HG03139 (cell line): ENCODE data around the gene ZNF593OS.

ENCODE experiments used
- ATAC-seq: cut with Tn5 transposase; IDR thresholded peaks from one replicate; pipeline ENCODE4 v1.9.1; 2021; ENCODE audit not compliant: unreplicated experiment

Gene ZNF593OS

DNA sequence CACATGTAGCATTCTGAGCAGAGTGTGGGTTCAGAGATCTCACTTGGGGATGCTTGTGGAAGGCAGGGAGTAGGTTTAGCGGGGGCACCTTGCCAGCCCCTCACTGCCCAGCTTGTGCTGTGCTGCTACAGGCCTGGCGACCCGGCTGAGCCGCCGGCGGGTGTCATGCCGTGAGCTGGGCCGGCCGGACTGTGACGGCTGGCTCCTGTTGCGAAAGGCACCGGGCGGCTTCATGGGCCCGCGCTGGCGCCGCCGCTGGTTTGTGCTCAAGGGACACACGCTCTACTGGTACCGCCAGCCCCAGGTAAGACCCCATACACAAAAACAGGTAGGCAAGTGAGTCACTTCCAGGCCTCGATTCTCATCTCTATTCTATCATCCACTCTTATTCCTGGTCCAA, 13.3 kb upstream of the ZNF593OS start:
- no peak for ATAC-seq

DNA sequence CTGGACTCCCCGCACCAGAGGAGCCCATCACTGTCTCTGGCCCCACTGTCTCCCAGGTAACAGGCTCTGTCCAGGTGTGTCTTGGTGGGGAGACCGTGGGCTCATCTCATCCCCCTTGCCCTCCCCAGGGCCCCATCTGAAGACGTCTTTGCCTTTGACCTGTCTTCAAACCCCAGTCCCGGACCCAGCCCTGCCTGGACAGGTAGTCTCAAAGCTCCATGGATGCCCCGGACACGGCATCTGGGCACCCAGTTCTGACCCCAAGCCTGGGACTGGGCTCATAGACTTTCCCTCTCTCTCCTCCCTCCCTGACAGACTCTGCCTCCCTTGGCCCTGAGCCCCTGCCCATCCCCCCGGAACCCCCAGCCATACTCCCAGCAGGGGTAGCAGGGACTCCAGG, 12.5 kb upstream of the ZNF593OS start:
- no peak for ATAC-seq

DNA sequence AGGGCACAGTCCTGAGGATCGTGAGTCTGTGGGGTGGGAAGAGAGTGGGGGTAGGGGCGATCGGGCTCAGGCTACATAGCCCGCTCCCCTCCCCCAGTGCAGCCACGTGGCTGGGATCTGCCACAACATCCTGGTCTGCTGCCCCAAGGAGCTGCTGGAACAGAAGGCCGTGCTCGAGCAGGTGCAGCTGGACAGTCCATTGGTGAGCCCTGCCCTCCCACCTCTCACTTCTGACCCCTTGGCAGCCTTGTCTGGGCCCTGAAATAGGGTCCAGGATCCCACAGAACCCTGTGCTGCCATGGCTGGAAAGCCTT, 10.7 kb upstream of the ZNF593OS start:
- no peak for ATAC-seq

DNA sequence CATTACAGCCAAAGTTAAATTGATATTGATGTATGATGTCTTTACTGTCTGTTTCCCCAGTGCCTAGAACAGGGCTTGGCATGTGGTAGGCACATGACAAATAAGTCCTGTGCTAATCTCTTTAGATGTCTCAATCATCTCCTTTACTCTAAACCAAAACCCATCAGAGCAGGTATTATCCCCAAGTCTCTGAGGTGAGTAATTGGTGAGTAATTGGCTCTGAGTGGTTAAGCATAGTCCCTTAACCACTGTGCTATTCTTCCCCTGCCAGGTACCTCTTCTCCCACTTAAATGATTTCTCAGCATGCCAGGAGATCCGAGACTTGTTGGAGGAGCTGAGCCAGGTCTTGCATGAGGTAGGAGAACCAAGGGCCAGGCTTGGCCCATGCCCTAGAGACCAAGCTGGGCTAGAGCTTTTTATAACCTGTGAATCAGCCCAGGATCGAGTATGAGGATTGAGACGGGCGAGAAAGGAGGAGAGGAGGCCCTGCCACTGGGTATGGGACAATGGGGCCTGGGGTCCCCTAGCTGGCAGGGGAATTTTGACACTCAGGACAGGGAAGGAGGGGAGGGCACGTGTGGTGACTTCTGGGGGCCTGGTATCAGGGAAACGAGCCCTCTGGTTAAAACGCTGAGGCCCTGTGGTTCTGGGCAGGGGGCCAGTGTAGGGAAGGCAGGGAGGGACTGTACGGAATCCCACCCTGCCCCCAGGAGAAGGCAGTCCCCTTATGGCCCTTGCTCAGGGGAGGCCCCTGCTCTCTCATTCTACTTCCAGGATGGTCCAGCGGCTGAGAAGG, 10.2 kb upstream of the ZNF593OS start:
- no peak for ATAC-seq

DNA sequence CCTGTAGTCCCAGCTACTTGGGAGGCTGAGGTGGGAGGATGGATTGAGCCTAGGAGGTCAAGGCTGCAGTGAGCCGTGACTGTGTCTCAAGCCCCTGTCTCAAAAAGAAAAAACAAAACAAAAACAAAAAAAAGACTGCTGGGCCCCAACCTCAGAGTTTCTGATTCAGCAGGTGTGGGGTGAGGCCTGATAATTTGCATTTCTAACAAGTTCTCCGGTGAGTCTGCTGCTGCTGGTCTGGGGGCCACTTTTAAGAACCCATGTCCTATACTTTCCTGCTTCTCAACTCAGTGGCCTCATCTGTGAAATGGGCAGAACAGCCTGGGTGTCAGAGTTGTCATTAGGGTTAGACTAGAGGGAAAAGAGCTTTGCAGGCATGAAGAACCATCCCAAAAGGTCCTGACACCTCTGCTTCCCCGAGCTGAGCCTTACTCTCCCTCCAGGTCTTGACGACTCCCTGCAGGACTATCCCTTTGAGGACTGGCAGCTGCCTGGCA, 8.4 kb upstream of the ZNF593OS start:
- no peak for ATAC-seq

DNA sequence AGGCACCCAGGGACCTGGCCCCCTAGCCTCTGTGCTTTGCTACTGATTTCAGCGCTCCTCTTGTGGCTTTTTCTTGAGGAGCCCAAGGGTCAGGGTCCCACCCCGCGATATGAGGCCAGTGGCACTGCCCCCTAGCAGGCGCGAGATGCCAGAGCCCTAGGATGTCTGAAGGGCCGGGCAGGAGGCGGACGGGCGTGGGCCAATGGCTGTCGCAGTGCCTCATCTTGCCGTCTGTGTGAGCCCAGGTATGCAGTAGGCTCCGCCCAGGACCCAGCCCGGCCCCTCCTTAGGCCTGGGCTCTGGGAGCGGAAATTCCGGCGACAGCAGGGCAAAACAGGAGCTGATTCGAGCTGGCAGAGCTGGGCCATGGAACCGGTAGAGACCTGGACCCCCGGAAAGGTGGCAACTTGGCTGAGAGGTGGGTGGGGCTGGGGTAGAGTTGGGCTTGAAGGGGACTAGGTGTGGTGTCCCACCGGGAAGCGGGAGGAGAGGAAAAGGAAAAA, 5.6 kb upstream of the ZNF593OS start, which contains the start of gene CNKSR1:
TSS of gene CNKSR1 (plus strand) at position 310 of the 503 bp plus-strand sequence. CDS start at position 367, 57 bp downstream.
- no peak for ATAC-seq

DNA sequence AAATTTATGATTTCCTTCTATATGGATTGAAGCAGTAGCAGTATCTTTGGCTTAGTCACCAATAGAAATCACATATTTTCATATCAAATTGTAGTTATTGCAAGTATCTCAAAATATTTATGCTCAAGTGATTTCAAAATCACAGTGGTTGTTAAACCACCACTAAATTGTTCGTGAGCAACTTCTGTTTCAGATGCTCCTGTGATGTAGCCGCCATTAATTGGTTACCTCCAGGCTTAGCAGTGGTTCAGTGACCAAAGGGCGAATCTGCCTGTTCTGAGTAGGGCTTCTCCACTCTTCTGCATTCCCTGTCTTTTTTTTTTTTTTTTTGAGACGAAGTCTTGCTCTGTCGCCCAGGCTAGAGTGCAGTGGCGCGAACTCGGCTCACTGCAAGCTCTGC, 3.7 kb upstream of the ZNF593OS start:
- no peak for ATAC-seq

DNA sequence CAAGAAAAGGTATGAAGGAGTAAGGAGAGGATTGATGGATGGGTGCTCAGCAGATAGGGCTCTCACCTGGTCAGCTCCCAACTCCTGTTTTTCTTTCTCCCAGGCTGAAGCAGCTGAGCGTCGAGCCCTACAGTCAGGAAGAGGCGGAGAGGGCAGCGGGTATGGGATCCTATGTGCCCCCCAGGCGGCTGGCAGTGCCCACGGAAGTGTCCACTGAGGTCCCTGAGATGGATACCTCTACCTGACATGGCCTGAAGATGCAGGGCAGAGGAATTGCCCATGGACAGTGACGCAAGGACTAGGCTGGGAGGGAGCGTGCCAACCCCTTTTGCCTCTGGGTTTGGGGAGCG, 1.2 kb downstream of the ZNF593OS start:
- ATAC-seq: no peak

DNA sequence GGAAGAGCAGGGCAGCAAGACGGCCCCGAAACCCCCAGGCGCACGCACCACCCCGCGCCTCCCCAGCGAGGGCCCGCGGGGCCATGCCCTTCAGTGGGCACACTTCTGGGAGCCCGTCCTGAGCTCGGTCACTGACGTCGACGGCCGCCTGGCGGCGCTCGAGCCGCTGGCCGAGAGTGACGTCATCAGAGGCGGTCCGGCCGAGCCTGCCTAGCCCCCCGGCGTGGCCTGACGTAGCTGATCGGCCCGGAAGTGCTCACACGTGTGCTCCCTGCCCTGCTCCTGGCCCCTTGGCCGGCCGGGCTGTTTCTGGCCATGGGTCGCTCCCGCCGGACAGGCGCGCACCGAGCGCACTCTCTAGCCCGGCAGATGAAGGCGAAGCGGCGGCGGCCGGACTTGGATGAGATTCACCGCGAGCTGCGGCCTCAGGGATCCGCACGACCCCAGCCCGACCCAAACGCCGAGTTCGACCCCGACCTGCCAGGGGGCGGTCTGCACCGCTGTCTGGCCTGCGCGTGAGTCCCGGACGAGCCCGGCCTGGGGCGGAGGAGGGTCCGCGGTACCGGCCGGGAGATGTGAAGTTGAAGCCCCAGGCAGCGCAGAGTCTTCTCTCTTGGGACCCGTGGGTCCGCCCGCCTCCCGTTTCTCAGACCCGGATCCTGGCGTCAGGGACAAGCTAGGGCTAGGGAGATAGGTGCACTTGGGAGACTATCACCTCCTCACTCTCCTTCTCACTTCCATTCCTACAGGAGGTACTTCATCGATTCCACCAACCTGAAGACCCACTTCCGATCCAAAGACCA, 1.8 kb downstream of the ZNF593OS start, which contains the start of gene ZNF593:
TSS of gene ZNF593 (plus strand) at position 240 of the 803 bp plus-strand sequence. CDS start at position 316, 76 bp downstream.
- ATAC-seq: peak; percentile 92

DNA sequence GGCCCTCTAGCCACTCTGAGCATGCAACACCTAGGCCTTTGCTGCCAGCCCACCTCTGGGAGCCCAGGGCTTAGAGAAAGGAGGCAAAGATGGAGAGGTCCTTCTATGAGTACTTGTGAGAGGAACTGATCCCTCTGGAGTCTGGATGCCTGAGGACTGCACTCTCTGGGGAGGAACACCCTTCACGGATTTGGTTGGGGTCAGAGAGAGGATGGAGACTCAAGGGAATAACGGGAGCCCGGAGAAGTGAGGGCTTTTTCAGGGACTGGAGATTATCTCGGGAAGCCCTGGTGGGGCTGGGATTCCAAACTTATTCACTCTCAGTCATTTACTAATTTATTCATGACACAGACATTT, 2.5 kb downstream of the ZNF593OS start:
- no peak for ATAC-seq

DNA sequence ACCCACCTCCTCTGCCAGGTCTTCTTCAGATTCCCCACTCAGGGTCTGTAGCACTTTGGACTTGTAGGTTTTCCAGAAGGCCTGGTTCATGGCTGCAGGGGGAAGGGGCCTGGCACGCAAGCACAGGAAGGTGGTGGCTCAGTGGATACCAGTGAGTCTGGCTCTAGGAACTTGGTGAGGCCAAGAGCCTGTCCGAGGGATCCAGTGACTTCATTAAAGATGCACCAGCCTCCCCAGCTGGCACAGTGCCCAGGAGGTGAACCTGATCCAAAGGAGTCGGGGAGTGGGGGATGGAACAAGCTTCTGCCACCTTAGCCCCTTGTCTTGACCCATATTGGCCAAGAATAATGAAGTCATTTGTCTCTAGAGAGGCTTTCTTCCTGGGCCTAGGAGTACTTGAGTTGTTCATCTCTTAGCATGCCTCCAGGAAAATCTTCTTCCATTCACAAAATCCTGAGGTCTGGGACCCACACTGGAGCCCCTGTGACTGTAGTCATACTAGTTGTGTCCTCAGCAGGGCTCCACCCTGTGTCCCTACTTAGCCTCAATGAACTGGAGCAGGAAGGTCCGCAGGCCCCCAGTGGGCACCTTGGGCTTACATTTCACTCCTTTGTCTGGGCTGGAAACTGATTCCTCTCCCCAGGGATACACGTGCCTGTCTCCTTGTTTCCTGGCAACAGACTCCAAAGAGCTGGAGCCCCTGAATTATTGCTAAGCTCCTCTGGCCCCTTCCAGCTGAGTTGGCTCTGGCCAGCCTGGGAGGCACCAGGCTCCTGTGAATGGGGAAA, 3.0 kb downstream of the ZNF593OS start, which contains the start of gene C1orf232:
TSS of gene C1orf232 (minus strand) at position 554 of the 788 bp plus-strand sequence. CDS start at position 90, 464 bp downstream.
- no peak for ATAC-seq

DNA sequence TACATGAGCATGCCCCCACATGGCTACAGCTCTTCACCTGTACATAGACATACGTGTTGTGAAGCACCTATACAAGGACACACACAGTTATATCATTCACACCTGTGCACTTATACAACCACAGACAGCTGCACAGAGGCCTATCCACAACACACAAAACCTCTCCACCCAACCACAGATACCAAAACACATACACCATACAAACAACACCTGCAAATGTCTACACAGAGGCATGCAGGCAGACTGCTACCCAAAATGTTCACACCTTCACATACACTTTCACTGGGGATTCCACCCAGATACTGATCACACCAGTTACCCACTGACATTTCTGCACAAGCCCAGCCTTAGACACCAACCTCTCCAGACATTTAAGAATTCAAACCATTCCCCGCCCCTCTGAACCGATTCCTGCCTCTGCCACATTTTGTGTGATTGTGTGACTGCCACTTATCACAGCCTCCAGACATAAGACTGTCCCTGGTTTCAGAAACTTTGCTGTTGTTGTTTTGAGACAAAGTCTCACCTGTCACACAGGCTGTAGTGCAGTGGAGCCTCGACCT, 4.8 kb downstream of the ZNF593OS start:
- ATAC-seq: no peak

DNA sequence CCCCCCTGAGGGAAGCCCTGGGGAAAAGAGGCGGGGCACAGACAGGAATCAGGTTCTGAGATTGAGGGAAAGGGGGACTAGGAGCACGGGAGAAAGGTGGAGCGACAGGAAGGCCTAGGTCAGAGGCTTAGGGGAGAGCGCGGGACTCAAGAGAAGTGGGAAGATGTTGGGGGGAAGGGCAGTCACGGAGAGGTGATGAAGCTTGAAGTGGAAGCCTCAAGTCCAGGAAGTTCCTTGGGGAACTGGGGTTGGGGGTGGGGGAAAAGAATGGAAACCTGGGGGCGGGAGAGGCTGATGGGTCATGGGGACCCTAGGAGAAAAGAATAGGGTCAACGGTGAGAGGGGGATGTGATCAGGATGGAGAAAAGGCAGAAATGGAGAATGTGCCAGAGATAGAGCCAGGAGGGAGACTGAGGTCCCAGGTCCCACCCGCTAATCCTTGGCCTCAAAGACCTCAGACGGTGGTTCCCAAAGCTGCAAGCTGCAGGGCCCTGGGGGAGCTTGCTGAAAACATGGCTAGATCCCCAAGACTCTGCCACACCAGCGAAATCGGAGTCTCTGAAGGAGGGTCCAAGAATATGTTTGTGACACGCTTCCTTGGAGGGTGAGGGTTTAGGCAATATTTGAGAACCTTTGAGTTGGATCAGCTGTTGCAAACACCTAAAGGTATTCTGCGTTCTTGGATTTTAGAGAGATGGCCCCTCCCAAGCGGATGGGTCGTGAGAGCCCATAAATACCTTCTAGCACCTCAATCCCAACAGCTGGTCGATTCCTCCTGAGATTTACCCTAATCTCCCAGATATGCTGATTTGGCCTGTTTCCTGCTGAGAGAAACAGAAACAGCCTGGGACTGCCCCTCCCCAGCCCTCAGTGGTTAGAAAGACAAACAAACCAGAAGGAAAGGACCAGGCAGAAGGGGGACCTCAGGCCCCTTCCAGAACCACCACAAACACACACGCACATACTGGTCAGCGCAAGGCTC, 6.5 kb downstream of the ZNF593OS start:
- ATAC-seq: no peak

DNA sequence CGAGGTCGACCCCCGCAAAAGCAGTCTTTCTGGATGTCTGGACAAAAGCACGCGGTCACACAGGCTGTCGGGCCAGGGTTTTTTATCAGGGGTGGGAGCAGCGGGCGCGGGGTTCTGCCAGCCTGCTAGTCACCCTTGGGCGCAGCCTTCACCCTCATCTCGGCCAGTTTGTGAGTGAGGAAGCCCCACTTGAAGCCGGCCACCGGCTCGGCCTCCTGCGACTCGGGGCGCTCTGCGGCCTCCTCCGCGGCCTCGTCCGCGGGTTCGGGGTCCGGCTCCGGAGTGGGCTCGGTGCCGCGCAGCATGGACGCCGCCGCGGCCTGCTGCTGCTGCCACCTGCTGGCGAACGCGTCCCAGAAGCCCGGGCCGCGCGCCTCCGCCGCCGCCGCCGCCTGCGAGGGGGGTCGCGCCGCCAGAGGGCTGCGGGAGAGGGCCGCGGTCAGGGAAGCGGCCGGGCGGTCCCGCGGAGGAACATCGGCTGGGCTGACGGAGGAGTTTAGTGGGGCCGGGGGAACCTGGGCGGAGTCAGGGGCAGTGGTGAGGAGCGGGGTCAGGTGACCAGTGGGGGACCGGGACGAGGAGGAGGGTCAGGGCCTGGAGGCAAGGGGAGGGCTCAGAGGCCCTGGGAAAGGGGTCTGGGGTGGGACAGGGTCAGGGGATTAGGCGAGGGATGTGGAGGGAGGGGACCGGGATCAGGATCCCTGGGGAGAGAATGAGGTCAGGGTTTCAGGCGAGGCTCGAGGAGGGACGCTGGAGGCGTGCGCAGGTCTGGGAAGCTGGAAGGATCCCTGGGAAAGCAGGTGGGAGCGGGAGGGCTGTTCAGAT, 7.4 kb downstream of the ZNF593OS start:
- ATAC-seq: no peak

DNA sequence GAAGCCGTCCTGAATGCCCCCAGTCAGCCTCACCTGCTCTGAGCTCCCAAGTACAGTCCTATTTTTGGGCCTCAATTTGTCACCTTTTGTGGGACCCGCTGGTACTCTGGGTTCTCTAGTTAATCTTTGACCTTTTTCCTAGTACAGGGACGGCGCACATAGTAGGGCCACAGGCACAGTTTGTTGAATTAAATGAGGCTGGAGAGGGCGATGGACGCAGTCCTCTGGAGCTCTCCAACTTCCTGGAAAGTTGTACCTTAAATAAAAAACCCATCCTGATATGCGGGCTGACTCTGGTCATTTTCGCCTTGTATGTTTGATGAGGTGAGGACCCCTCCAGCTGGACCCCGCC, 8.0 kb downstream of the ZNF593OS start:
- no peak for ATAC-seq

DNA sequence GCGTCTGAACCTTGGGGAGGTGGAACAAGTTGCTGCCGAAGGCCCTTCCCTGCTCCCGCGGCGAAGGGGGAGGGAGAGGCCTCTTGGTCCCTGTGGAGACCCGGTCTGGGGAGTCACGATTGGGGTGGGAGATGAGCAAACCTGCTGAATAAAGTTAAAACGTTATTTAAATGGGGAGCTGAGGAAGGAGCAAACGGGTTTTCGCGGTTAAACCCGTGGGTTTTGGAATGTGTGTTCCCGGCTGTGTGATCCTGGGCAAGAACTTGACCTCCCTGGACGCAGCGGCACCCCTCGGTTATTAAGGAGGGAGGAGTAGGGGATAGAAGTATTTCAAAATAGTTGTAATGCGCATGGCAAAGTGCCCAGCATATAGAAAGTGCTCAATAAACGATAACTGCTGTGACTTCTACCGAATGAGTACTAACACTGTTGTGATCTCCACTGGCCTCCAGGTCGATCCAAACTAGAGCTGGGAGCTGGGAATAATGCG, 9.4 kb downstream of the ZNF593OS start:
- ATAC-seq: no peak

DNA sequence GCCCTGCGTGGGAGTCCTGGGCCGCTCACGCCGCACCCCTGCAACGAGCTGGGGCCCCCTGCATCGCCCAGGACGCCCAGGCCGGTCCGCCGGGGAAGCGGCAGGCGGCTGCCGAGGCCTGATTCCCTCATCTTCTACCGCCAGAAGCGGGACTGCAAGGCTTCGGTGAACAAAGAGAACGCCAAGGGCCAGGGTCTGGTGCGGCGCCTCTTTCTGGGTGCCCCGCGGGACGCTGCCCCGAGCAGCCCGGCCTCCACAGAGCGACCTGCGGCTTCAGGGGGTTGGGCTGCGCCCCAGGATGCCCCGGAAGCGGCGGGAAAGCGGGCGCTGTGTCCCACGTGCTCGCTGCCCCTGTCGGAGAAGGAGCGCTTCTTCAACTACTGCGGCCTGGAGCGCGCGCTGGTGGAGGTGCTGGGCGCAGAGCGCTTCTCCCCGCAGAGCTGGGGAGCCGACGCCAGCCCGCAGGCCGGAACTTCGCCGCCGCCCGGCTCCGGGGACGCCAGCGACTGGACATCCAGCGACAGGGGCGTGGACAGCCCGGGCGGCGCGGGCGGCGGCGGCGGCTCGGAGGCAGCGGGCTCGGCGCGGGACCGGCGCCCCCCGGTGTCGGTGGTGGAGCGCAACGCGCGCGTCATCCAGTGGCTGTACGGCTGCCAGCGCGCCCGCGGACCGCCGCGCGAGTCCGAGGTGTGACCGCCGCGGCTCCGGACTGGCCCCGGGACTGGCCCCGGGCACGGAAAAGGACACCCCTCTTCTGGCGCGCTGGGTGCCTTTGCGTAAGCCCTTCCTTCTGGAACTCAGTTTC, 10.0 kb downstream of the ZNF593OS start:
- no peak for ATAC-seq
